IMR-90 (cell line): ENCODE measurements around the gene THSD7B. TPM values are rescaled to one million over a fixed set of nuclear protein-coding genes. Genes with fewer than 3 reads are reported as not detected.

Experiments used
- ATAC-seq: fragments of 200-7000 bp; cut with Tn5 transposase; 2 replicates; pipeline ENCODE4 v1.9.1; 2020; ENCODE audit warnings: low read depth, mild to moderate bottlenecking, moderate library complexity
- BruUV-seq: library from RNA; stranded (reverse); fragments of 400-500 nt; replicated peaks from 2 replicates; lab custom pipeline; 2021; lab: Mats Ljungman, UMichigan
- CTCF ChIA-PET: fragments of 300-600 bp; formaldehyde crosslinking; extraction: SDS; loops from one replicate; lab custom pipeline; 2021; ENCODE audit warnings: antibody characterized with exemption; lab: Yijun Ruan, JAX
- POLR2A ChIA-PET: fragments of 300-600 bp; sonication (Branson Sonifier 250); formaldehyde crosslinking; loops from one replicate; lab custom pipeline; 2022; ENCODE audit warnings: antibody characterized with exemption; ENCODE audit not compliant: unreplicated experiment; lab: Charles Lee
- DNase-seq: peaks from one replicate; pipeline ENCODE4 v3.0.0; 2013
- H2AFZ ChIP-seq: replicated peaks from 2 replicates; pipeline ENCODE3; 2013; ENCODE audit warnings: low read length, mild to moderate bottlenecking; ENCODE audit not compliant: poor library complexity
- H2AK5ac ChIP-seq: 2 replicates; pipeline ENCODE4 v1.6.1; 2013; ENCODE audit warnings: low read depth, low read length, inconsistent platforms
- H2AK9ac ChIP-seq: replicated peaks from 2 replicates; pipeline ENCODE3; 2013; ENCODE audit warnings: mild to moderate bottlenecking, low read depth, low read length, moderate library complexity; ENCODE audit not compliant: poor library complexity
- H2BK120ac ChIP-seq: 2 replicates; pipeline ENCODE4 v1.6.1; 2013; ENCODE audit warnings: low read depth, low read length, inconsistent platforms
- H2BK15ac ChIP-seq: 3 replicates; pipeline ENCODE4 v1.6.1; 2013; ENCODE audit warnings: low read depth, low read length, inconsistent platforms
- H2BK20ac ChIP-seq: 2 replicates; pipeline ENCODE4 v1.6.1; 2013; ENCODE audit warnings: low read depth, mild to moderate bottlenecking, inconsistent platforms, low read length, moderate library complexity
- H2BK5ac ChIP-seq: 2 replicates; pipeline ENCODE4 v1.6.1; 2013; ENCODE audit warnings: mild to moderate bottlenecking, low read depth, low read length, inconsistent platforms; ENCODE audit not compliant: poor library complexity, severe bottlenecking
- H3K14ac ChIP-seq: replicated peaks from 2 replicates; pipeline ENCODE4 v1.6.1; 2013; ENCODE audit warnings: low read depth, low read length, inconsistent platforms
- H3K18ac ChIP-seq: 2 replicates; pipeline ENCODE4 v1.6.1; 2013; ENCODE audit warnings: low read depth, low read length, control low read depth
- H3K23ac ChIP-seq: 2 replicates; pipeline ENCODE4 v1.6.1; 2013; ENCODE audit warnings: low read depth, low read length, inconsistent platforms
- H3K27ac ChIP-seq: 2 replicates; pipeline ENCODE4 v1.5.1; 2013; ENCODE audit warnings: mild to moderate bottlenecking, control low read depth, low read length; ENCODE audit not compliant: insufficient read depth
- H3K27me3 ChIP-seq: 2 replicates; pipeline ENCODE4 v1.6.1; 2013; ENCODE audit warnings: low read length; ENCODE audit not compliant: control insufficient read depth, insufficient read depth
- H3K36me3 ChIP-seq: 2 replicates; pipeline ENCODE4 v1.6.1; 2013; ENCODE audit warnings: low read length, mixed read lengths; ENCODE audit not compliant: control insufficient read depth, insufficient read depth
- H3K4ac ChIP-seq: 2 replicates; pipeline ENCODE4 v1.6.1; 2013; ENCODE audit warnings: low read depth, low read length, inconsistent platforms
- H3K4me1 ChIP-seq: 2 replicates; pipeline ENCODE4 v1.6.1; 2013; ENCODE audit warnings: low read length, mixed read lengths; ENCODE audit not compliant: control insufficient read depth, insufficient read depth
- H3K4me2 ChIP-seq: 2 replicates; pipeline ENCODE4 v1.6.1; 2013; ENCODE audit warnings: low read depth, mild to moderate bottlenecking, control low read depth, low read length, moderate library complexity
- H3K4me3 ChIP-seq: 2 replicates; pipeline ENCODE4 v1.5.1; 2013; ENCODE audit warnings: low read depth, mild to moderate bottlenecking, control low read depth, low read length, moderate library complexity; ENCODE audit not compliant: insufficient read depth
- H3K56ac ChIP-seq: 2 replicates; pipeline ENCODE4 v1.6.1; 2013; ENCODE audit warnings: low read length, inconsistent platforms; ENCODE audit not compliant: insufficient read depth; ENCODE audit errors: extremely low read depth
- H3K79me1 ChIP-seq, 2 experiments: 2 replicates each; pipeline ENCODE4 v1.6.1; 2013; ENCODE audit warnings: low read length in 2 of 2, inconsistent platforms in 1 of 2, low read depth in 1 of 2
- H3K9ac ChIP-seq: 2 replicates; pipeline ENCODE4 v1.6.1; 2013; ENCODE audit warnings: low read depth, low read length, control low read depth
- H3K9me1 ChIP-seq: 2 replicates; pipeline ENCODE4 v1.6.1; 2013; ENCODE audit warnings: low read length, inconsistent platforms; ENCODE audit not compliant: insufficient read depth
- H3K9me3 ChIP-seq: 2 replicates; pipeline ENCODE4 v1.6.1; 2013; ENCODE audit warnings: low read length; ENCODE audit not compliant: control insufficient read depth, insufficient read depth
- H4K20me1 ChIP-seq: 2 replicates; pipeline ENCODE4 v1.6.1; 2013; ENCODE audit warnings: low read length, inconsistent platforms; ENCODE audit not compliant: insufficient read depth
- H4K5ac ChIP-seq: 2 replicates; pipeline ENCODE4 v1.6.1; 2013; ENCODE audit warnings: mild to moderate bottlenecking, low read depth, low read length, control low read depth
- H4K8ac ChIP-seq, 2 experiments: 2 replicates each; pipeline ENCODE4 v1.6.1; 2013; ENCODE audit warnings: low read depth in 2 of 2, low read length in 2 of 2, control low read depth in 1 of 2, inconsistent platforms in 1 of 2
- H4K91ac ChIP-seq: 2 replicates; pipeline ENCODE4 v1.6.1; 2013; ENCODE audit warnings: low read depth, low read length, inconsistent platforms; ENCODE audit not compliant: insufficient read depth
- BHLHE40 ChIP-seq: fragments of 150-350 bp; IDR thresholded peaks from 2 replicates; pipeline ENCODE4 v1.6.1; 2016; ENCODE audit warnings: mild to moderate bottlenecking, low read depth, low read length
- CEBPB ChIP-seq: IDR thresholded peaks from 2 replicates; pipeline ENCODE4 v1.6.1; 2012; ENCODE audit warnings: low read depth, low read length, improper control_type of control experiment
- CHD1 ChIP-seq: IDR thresholded peaks from 2 replicates; pipeline ENCODE4 v1.6.1; 2012; ENCODE audit warnings: low read depth, low read length, improper control_type of control experiment
- CTCF ChIP-seq: conservative IDR thresholded peaks from 2 replicates; pipeline ENCODE4 v1.5.1; 2012; ENCODE audit warnings: mild to moderate bottlenecking, low read depth, low read length, improper control_type of control experiment
- ELK1 ChIP-seq: fragments of 150-350 bp; IDR thresholded peaks from 2 replicates; pipeline ENCODE4 v1.6.1; 2016; ENCODE audit warnings: low read depth, mild to moderate bottlenecking, low read length, moderate library complexity, borderline replicate concordance
- FOS ChIP-seq: fragments of 150-350 bp; IDR thresholded peaks from 2 replicates; pipeline ENCODE4 v1.6.1; 2016; ENCODE audit warnings: low read depth, low read length
- MAZ ChIP-seq: IDR thresholded peaks from 2 replicates; pipeline ENCODE4 v1.6.1; 2012; ENCODE audit warnings: low read depth, mild to moderate bottlenecking, low read length, improper control_type of control experiment, moderate library complexity, borderline replicate concordance
- MXI1 ChIP-seq: IDR thresholded peaks from 2 replicates; pipeline ENCODE4 v1.6.1; 2012; ENCODE audit warnings: low read depth, mild to moderate bottlenecking, low read length, moderate library complexity, borderline replicate concordance
- NFE2L2 ChIP-seq: fragments of 150-350 bp; IDR thresholded peaks from 2 replicates; pipeline ENCODE4 v1.6.1; 2016; ENCODE audit warnings: low read depth, mild to moderate bottlenecking, low read length
- POLR2A ChIP-seq: IDR thresholded peaks from 2 replicates; pipeline ENCODE4 v1.6.1; 2012; ENCODE audit warnings: mild to moderate bottlenecking, low read depth, low read length
- RAD21 ChIP-seq: IDR thresholded peaks from 2 replicates; pipeline ENCODE4 v1.6.1; 2012; ENCODE audit warnings: low read length, improper control_type of control experiment
- RCOR1 ChIP-seq: IDR thresholded peaks from 2 replicates; pipeline ENCODE4 v1.6.1; 2012; ENCODE audit warnings: mild to moderate bottlenecking, low read length, improper control_type of control experiment; ENCODE audit not compliant: insufficient replicate concordance
- RFX5 ChIP-seq: IDR thresholded peaks from 2 replicates; pipeline ENCODE4 v1.8.0; 2012; ENCODE audit warnings: low read depth, mild to moderate bottlenecking, low read length, moderate library complexity
- SMC3 ChIP-seq: fragments of 150-350 bp; IDR thresholded peaks from 2 replicates; pipeline ENCODE4 v1.6.1; 2016; ENCODE audit warnings: low read depth, mild to moderate bottlenecking, antibody characterized with exemption, low read length, moderate library complexity
- USF2 ChIP-seq: fragments of 150-350 bp; IDR thresholded peaks from 2 replicates; pipeline ENCODE4 v1.6.1; 2017; ENCODE audit warnings: mild to moderate bottlenecking, antibody characterized with exemption, low read length, low read depth
- WGBS, 2 experiments: methylation state at CpG; one replicate each; pipeline versions ENCODE4 v1.1.5 to v1.1.7; 2013; ENCODE audit warnings: missing lambda C conversion rate in 2 of 2; ENCODE audit not compliant: insufficient read length in 1 of 2; ENCODE audit errors: extremely low coverage in 2 of 2; 5-methylcytosine and 5-hydroxymethylcytosine counted together
- dilution Hi-C: fragments of 300-500 bp; cut with HindIII; formaldehyde crosslinking; loops from one replicate; pipeline ENCODE4 v1.14.3; 2018; ENCODE audit warnings: low sequenced_read_pairs; ENCODE audit not compliant: unreplicated experiment
- in situ Hi-C: fragments of 300-500 bp; cut with MboI; formaldehyde crosslinking; loops from 3 replicates; pipeline ENCODE4 v1.14.3; 2019; ENCODE audit warnings: low sequenced_read_pairs, inconsistent platforms, mixed read lengths
- intact Hi-C: fragments of 100-400 bp; cut with micrococcal nuclease; formaldehyde crosslinking; loops from 2 replicates; pipeline ENCODE4 v1.10.0; 2022
- polyA plus RNA-seq, 3 experiments: library from polyadenylated mRNA; depleted of rRNA; stranded (reverse); fragments of >200 nt; gene quantifications; 2 replicates each; pipeline ENCODE4 v1.2.3, GENCODE V29; 2012; ENCODE audit warnings: low replicate concordance in 1 of 3
- total RNA-seq: library from RNA; depleted of rRNA; stranded (reverse); fragments of >200 nt; gene quantifications from 2 replicates; pipeline ENCODE4 v1.2.3, GENCODE V29; 2012

Gene THSD7B
- total and polyA plus RNA-seq, 2 of the 4 experiments (the other 2 are of a cell fraction) = not detected

GRCh38 chr2:137521653-137522619 is 756.6 kb downstream of the THSD7B start:
- H2AK5ac ChIP-seq = no peak overlapping the region
- no peak overlapping the region for H2BK15ac ChIP-seq
- H3K27me3 ChIP-seq = no peaks in the 10 kb centered on the region
- no peak overlapping the region for H4K5ac ChIP-seq
- no peak for ATAC-seq
- BruUV-seq = no TSS peak
- no peak overlapping the region for H4K8ac ChIP-seq
- no peak for DNase-seq
- no peaks in the 10 kb centered on the region for H3K9me1 ChIP-seq
- in situ Hi-C loops = no loop called here
- H3K79me1 ChIP-seq = no peaks in the 10 kb centered on the region
- H3K9ac ChIP-seq = no peak overlapping the region
- H3K4me1 ChIP-seq = no peaks in the 10 kb centered on the region
- H3K18ac ChIP-seq = no peak overlapping the region
- no peak overlapping the region for H3K23ac ChIP-seq
- H2BK120ac ChIP-seq = no peak overlapping the region
- H4K91ac ChIP-seq = no peak overlapping the region
- POLR2A ChIA-PET = no interaction called here
- no peak overlapping the region for H2BK5ac ChIP-seq
- H2AK9ac ChIP-seq = no peak overlapping the region
- no peak overlapping the region for H3K14ac ChIP-seq
- WGBS, 2 experiments = no CpG with 5 or more reads among the region's 2 CpGs
- H3K27ac ChIP-seq = no peak overlapping the region
- dilution Hi-C loops = no loop called here
- no peak overlapping the region for H3K56ac ChIP-seq
- no peak overlapping the region for H3K4me2 ChIP-seq
- intact Hi-C loops = no loop called here
- H3K9me3 ChIP-seq = peaks cover 5% of the 10 kb centered on the region; the same call in 1 of the 2 replicates
- no peak overlapping the region for H2BK20ac ChIP-seq
- CTCF ChIA-PET = no interaction called here
- H2AFZ ChIP-seq = no peak overlapping the region
- no peak overlapping the region for H3K4ac ChIP-seq
- H4K20me1 ChIP-seq = no peaks in the 10 kb centered on the region
- H3K36me3 ChIP-seq = no peaks in the 10 kb centered on the region
- H3K4me3 ChIP-seq = no peak overlapping the region
- TF ChIP-seq BHLHE40 (no peak), RCOR1 (no peak), MAZ (no peak), FOS (no peak), USF2 (no peak), CTCF (no peak), ELK1 (no peak), CHD1 (no peak), RAD21 (no peak), NFE2L2 (no peak), RFX5 (no peak), MXI1 (no peak), POLR2A (no peak), CEBPB (no peak), SMC3 (no peak)
